GM12874 (cell line): ENCODE measurements around the gene CNKSR3.

Source experiments
- CTCF ChIP-seq: IDR thresholded peaks from 2 replicates; pipeline ENCODE4 v1.5.1; 2011; ENCODE audit warnings: low read depth, mild to moderate bottlenecking, control low read depth, low read length, moderate library complexity; ENCODE audit not compliant: insufficient read depth

The CNKSR3 gene

DNA sequence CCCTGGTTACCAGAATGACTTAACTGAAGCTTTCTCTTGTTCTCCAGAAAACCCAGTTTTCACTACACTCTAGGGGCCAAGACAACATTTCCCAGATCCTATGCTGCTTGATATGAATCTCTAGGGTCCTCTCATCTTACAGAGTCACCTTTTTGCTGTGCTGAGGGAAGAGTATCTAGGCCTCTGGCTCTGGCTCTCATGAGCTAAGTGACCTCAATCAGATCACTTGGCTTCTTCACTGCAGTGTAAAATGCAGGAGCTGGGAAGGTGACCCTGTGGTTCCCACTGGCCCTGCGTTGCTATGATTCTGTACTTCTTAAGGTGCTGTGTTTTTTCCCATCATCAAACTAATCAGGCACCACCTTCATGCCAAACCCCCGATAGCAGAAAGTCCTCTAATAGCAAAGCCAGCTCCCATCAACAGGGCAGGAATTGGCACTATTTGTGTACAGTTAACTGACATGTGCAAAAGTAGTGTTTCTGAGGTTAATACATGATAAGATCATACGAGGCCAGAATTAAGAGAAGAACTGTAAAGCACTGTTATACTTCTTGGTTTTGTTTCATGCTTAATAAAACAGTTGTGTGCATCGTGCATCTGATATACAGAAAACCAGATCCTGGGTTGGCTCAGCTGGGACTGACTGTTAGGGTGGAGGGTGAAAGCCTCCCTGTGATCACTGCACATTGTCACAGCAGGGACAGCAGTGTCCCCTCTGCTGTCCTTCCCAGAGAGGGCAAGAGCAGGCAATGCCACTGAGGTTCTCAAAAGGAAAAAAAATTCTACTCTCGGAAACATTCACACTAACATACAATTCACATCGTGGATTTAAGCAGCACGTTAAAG, 46.7 kb downstream of the CNKSR3 start:
- TF ChIP-seq CTCF: no peak

DNA sequence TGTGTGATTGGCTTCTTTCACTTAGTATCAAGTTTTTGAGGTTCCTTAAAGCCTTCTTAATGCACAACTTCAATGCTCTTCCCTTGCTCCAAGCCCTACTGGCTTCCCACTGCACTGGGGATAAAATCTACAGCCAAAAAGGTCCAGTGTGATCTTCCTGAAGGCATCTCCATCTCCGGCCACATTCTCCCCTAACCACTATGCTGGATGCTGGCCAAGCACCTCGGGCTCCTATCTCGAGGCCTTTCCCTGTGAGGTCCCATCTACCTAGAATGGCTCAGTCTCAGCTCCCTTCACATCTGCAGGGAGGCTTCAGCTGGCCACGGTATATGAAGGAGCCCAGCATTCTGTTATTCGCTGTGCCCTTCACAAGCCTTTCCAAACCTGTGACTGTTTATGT, 48.1 kb downstream of the CNKSR3 start:
- TF ChIP-seq CTCF: no peak

GRCh38 chr6:154461348-154461747, 49.1 kb downstream of the CNKSR3 start:
- no peak for TF ChIP-seq CTCF

DNA sequence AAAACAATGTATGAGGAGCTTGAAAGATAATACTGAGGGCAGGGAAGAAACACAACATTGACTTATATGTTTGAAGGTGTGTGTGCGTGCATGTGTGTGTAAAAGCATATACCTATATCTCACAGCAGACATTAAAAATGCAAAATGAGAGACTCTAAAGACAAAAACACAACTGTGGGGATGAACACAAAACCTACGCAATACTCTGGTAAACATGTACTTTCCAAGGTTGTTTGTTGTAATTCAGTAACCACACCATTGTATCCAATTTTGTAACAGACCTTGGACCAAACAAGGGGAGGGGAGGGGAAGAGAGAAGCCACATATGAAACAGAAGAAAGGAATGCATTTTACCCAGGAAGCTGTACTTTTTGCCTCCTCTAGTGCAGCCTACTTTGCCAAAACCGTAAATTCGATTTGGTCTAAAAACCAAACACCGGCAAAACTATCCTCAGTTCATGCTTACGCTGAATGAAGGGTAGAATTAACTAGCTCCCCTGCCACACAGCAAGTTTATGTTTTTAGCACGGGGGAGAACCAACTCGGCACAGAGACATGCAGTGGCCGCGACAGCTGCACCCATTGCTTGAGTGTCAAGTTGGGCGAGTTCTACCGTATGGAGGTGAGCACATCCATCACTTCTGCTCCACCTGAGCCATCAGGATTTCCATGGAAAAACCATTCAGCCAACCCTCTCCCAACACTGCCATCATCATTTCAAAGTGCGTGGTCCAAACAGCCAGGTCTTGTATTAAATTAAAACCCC, 50.0 kb downstream of the CNKSR3 start:
- no peak for TF ChIP-seq CTCF

GRCh38 chr6:154459513-154459912, 51.0 kb downstream of the CNKSR3 start:
- no peak for TF ChIP-seq CTCF

GRCh38 chr6:154458565-154459470, 51.7 kb downstream of the CNKSR3 start:
- no peak for TF ChIP-seq CTCF

DNA sequence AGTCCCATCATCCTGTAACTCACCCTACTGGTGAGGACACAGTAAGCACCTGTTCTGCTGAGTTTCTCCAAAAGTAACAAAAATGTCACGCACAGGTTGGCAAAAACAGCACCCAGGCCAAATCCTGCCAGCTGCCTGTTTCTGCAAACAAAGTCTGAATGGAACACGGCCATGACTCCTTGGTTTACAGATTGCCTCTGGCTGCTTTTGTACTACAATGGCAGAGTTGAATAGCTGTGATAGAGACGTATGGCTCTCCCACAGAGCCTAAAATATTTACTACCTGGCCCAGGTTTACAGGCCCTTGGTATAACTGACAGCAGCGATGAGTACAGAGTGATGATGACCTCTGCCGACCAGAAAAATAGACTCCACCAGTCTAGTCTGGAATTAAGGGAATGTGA, 52.6 kb downstream of the CNKSR3 start:
- TF ChIP-seq CTCF: no peak
